ENCODE measurements around the gene PXMP2.
A peak's percentile ranks its signal among the peaks of the same experiment; 100 is the strongest.

The PXMP2 gene

DNA sequence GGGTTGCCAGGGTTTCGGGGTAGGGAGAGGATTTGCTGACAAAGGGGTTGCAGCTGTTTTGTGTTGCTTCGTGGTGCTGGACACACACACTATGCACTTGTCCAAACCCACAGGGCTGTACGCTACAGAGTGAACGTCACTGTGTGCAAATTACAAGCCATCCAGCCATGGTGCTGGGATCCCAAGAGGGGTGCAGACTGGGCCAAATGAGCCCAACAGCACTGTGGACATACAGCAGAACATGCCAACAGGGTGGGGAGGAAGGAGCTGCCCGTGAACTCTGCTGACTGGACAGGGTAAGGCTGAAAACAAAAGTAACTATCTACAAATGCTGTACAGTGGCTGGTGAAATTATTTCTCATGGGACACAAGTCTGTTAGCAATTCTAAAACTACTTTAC lies 25.4 kb upstream of the PXMP2 start:
- H3K9me2 ChIP-seq (replicated peaks; ENCODE audit: low read depth, low read length): no peaks in the 10 kb centered on the region
- peaks cover 14% of the 10 kb centered on the region; the same call in 1 of the 2 replicates for H3K79me2 ChIP-seq (ENCODE audit: insufficient read depth, low read length)
- no peaks in the 10 kb centered on the region for H3K9me3 ChIP-seq (ENCODE audit: insufficient read depth, low read depth, low read length)
- TF ChIP-seq, protein P1, sequence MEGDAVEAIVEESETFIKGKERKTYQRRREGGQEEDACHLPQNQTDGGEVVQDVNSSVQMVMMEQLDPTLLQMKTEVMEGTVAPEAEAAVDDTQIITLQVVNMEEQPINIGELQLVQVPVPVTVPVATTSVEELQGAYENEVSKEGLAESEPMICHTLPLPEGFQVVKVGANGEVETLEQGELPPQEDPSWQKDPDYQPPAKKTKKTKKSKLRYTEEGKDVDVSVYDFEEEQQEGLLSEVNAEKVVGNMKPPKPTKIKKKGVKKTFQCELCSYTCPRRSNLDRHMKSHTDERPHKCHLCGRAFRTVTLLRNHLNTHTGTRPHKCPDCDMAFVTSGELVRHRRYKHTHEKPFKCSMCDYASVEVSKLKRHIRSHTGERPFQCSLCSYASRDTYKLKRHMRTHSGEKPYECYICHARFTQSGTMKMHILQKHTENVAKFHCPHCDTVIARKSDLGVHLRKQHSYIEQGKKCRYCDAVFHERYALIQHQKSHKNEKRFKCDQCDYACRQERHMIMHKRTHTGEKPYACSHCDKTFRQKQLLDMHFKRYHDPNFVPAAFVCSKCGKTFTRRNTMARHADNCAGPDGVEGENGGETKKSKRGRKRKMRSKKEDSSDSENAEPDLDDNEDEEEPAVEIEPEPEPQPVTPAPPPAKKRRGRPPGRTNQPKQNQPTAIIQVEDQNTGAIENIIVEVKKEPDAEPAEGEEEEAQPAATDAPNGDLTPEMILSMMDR (conservative IDR thresholded peaks at IDR 0.05; ENCODE audit: low read length): no peak
- no peak for TF ChIP-seq EZH2phosphoT487 (IDR thresholded peaks at IDR 0.05; ENCODE audit: borderline replicate concordance)
- H3F3A ChIP-seq (ENCODE audit: low read depth): no peaks in the 10 kb centered on the region
- no peak overlapping the region for H3K4me3 ChIP-seq (ENCODE audit: low read length, poor library complexity, severe bottlenecking)
- H2AFZ ChIP-seq (ENCODE audit: low read length): no peak overlapping the region
- H3K36me3 ChIP-seq (ENCODE audit: insufficient read depth, low read length): peaks cover 98% of the 10 kb centered on the region
- H3K4me2 ChIP-seq (ENCODE audit: low read depth, low read length, poor library complexity, severe bottlenecking): peak overlapping the region; percentile 61
- H3K9ac ChIP-seq (ENCODE audit: low read depth, low read length, poor library complexity, severe bottlenecking): peak overlapping the region; percentile 70
- H3K27me3 ChIP-seq (ENCODE audit: insufficient read depth, low read length, poor library complexity, severe bottlenecking): no peaks in the 10 kb centered on the region
- H4K20me1 ChIP-seq (ENCODE audit: insufficient read depth, low read length, poor library complexity, severe bottlenecking): no peaks in the 10 kb centered on the region
- peaks cover 58% of the 10 kb centered on the region for H3K4me1 ChIP-seq (ENCODE audit: insufficient read depth, low read length, poor library complexity, severe bottlenecking)

DNA sequence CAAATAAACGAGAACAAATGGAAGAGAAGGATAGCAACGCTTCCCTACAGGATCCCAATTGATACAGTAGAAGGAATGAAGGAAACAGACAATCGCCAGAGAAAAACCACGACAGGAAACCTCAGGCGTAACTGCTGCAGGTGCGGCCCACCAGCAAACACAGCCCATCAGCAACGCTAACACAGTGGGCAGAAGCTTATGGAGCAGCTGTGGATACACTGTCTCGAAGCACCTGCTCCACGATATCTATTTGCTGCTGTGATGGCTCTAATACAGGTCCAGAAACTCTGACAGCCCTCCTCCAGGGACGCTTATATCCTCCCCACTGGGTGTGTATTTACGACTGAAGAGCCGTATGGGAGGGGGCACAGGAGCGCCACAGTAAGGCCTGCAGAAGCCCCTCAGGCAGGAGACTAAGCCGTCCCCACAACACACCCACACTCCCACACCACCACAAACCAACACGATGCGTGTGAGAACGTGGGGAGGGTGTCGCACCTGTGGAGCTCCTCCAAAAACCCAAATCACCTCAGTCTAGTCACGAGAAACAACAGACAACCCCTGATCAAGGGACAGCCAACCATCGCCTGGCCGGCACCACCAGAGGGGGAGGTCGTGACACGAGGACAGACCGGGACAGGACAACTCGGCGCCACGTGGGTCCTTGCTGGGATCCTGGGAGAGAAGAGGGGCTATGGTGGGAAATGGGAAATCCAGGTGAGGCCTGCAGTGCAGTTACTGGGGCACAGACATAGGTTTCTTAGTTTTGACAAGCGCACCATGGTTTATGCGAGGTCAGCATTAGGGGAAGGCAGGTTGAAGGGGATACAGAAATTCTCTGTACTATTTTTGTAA lies 24.3 kb upstream of the PXMP2 start:
- no peak overlapping the region for H2AFZ ChIP-seq (ENCODE audit: low read length)
- H3K9me3 ChIP-seq (ENCODE audit: insufficient read depth, low read depth, low read length): no peaks in the 10 kb centered on the region
- H3K4me3 ChIP-seq (ENCODE audit: low read length, poor library complexity, severe bottlenecking): peak overlapping the region; percentile 53
- no peaks in the 10 kb centered on the region for H3K27me3 ChIP-seq (ENCODE audit: insufficient read depth, low read length, poor library complexity, severe bottlenecking)
- H3K9ac ChIP-seq (ENCODE audit: low read depth, low read length, poor library complexity, severe bottlenecking): peak overlapping the region; percentile 70
- H3K36me3 ChIP-seq (ENCODE audit: insufficient read depth, low read length): peaks cover 98% of the 10 kb centered on the region
- no peaks in the 10 kb centered on the region for H3F3A ChIP-seq (ENCODE audit: low read depth)
- no peaks in the 10 kb centered on the region for H3K9me2 ChIP-seq (replicated peaks; ENCODE audit: low read depth, low read length)
- TF ChIP-seq, protein P1 (conservative IDR thresholded peaks at IDR 0.05; ENCODE audit: low read length): no peak
- H4K20me1 ChIP-seq (ENCODE audit: insufficient read depth, low read length, poor library complexity, severe bottlenecking): no peaks in the 10 kb centered on the region
- H3K4me2 ChIP-seq (ENCODE audit: low read depth, low read length, poor library complexity, severe bottlenecking): peak overlapping the region; percentile 61
- peaks cover 14% of the 10 kb centered on the region; the same call in 1 of the 2 replicates for H3K79me2 ChIP-seq (ENCODE audit: insufficient read depth, low read length)
- H3K4me1 ChIP-seq (ENCODE audit: insufficient read depth, low read length, poor library complexity, severe bottlenecking): peaks cover 58% of the 10 kb centered on the region

DNA sequence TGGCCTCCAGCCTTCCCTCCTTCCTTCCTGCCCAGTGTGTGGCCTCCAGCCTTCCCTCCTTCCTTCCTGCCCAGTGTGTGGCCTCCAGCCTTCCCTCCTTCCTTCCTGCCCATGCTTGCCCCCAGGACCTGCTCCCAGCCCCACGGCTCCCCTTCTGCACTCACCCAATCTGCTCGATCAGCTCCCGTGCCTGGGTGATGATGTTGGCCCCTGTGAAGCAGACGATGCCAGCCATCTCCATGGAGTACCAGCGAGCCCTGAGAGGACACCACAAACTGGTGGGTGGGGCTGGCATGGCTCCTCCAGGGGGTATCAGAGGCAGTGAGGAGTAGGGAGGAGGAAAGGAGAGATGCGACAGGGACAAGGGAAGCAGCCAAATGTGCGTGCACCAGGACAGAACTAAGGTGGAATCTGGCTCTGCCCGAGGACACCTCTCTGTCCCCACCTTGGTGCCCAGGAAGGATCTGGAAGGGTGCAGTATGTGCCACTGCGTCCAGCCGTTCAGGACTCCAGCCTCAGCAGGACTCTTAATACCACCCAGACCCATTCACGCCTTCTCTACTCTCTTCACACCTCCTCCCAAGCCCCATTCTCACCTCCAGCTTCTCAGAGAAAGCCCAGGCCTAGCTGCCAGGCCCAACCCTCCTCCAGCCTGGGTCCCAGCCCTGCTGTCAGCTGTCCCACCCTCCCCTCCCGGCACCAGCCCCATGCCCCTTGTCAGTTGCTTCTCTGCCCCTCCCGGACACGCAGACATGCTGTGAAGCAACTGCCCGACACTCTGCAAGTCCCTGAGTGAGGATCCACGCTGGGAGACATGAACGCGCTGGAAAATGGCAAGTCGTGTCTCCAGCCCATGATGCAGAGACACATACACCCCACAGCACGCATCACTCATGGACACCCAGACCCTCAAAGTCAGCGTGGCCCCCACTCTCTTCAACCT lies 22.9 kb upstream of the PXMP2 start:
- no peaks in the 10 kb centered on the region for H3K9me3 ChIP-seq (ENCODE audit: insufficient read depth, low read depth, low read length)
- H3K4me1 ChIP-seq (ENCODE audit: insufficient read depth, low read length, poor library complexity, severe bottlenecking): peaks cover 58% of the 10 kb centered on the region
- H3K79me2 ChIP-seq (ENCODE audit: insufficient read depth, low read length): peaks cover 14% of the 10 kb centered on the region; the same call in 1 of the 2 replicates
- no peak overlapping the region for H2AFZ ChIP-seq (ENCODE audit: low read length)
- H3K9me2 ChIP-seq (replicated peaks; ENCODE audit: low read depth, low read length): no peaks in the 10 kb centered on the region
- no peaks in the 10 kb centered on the region for H3F3A ChIP-seq (ENCODE audit: low read depth)
- H4K20me1 ChIP-seq (ENCODE audit: insufficient read depth, low read length, poor library complexity, severe bottlenecking): no peaks in the 10 kb centered on the region
- no peaks in the 10 kb centered on the region for H3K27me3 ChIP-seq (ENCODE audit: insufficient read depth, low read length, poor library complexity, severe bottlenecking)
- H3K9ac ChIP-seq (ENCODE audit: low read depth, low read length, poor library complexity, severe bottlenecking): peak overlapping the region; percentile 70
- H3K36me3 ChIP-seq (ENCODE audit: insufficient read depth, low read length): peaks cover 98% of the 10 kb centered on the region
- TF ChIP-seq EZH2phosphoT487 (IDR thresholded peaks at IDR 0.05; ENCODE audit: borderline replicate concordance): no peak
- TF ChIP-seq, protein P1 (conservative IDR thresholded peaks at IDR 0.05; ENCODE audit: low read length): no peak
- H3K4me3 ChIP-seq (ENCODE audit: low read length, poor library complexity, severe bottlenecking): peak overlapping the region; percentile 53
- peak overlapping the region; percentile 61 for H3K4me2 ChIP-seq (ENCODE audit: low read depth, low read length, poor library complexity, severe bottlenecking)
